DND-41 (cell line): ENCODE data around the gene CHAT.
A peak's percentile ranks its signal among the peaks of the same experiment; 100 is the strongest.

Source experiments
- ATAC-seq: fragments of 200-7000 bp; cut with Tn5 transposase; 3 replicates; pipeline ENCODE4 v1.9.1; 2021; ENCODE audit warnings: low read depth; ENCODE audit not compliant: insufficient read depth
- DNase-seq: peaks from one replicate; pipeline ENCODE4 v3.0.0-alpha.2; 2020
- H2AFZ ChIP-seq: 2 replicates; pipeline ENCODE4 v1.6.0; 2012; ENCODE audit warnings: low read depth, low read length
- H3K27ac ChIP-seq: 2 replicates; pipeline ENCODE4 v1.5.1; 2012; ENCODE audit warnings: low read length, inconsistent platforms
- H3K27me3 ChIP-seq: fragments of 200-600 bp; sonication (generic); 2 replicates; pipeline ENCODE4 v1.6.0; 2012; ENCODE audit warnings: low read length, mild to moderate bottlenecking, inconsistent platforms; ENCODE audit not compliant: insufficient read depth, poor library complexity
- H3K36me3 ChIP-seq: 2 replicates; pipeline ENCODE4 v1.5.1; 2012; ENCODE audit warnings: low read length, inconsistent platforms; ENCODE audit not compliant: insufficient read depth
- H3K4me1 ChIP-seq: 2 replicates; pipeline ENCODE4 v1.5.1; 2012; ENCODE audit warnings: mild to moderate bottlenecking, low read length; ENCODE audit not compliant: insufficient read depth
- H3K4me2 ChIP-seq: 2 replicates; pipeline ENCODE4 v1.6.0; 2012; ENCODE audit warnings: mild to moderate bottlenecking, moderate library complexity, low read length, inconsistent platforms; ENCODE audit not compliant: insufficient read depth
- H3K4me3 ChIP-seq, 2 experiments: fragments of 200-600 bp in 1 of 2; shearing (Covaris generic) in 1 of 2; 2 replicates each; pipeline ENCODE4 v1.5.1; 2012 to 2016; ENCODE audit warnings: inconsistent platforms in 2 of 2, low read length in 2 of 2, mild to moderate bottlenecking in 2 of 2, low read depth in 1 of 2, moderate library complexity in 1 of 2
- H3K79me2 ChIP-seq: 2 replicates; pipeline ENCODE4 v1.6.0; 2012; ENCODE audit warnings: low read length, inconsistent platforms; ENCODE audit not compliant: insufficient read depth
- H3K9ac ChIP-seq: 2 replicates; pipeline ENCODE4 v1.6.0; 2012; ENCODE audit warnings: low read depth, mild to moderate bottlenecking, inconsistent platforms, low read length, moderate library complexity
- H3K9me3 ChIP-seq: 2 replicates; pipeline ENCODE4 v1.5.1; 2012; ENCODE audit warnings: low read length, moderate library complexity, mild to moderate bottlenecking, inconsistent platforms; ENCODE audit not compliant: insufficient read depth, severe bottlenecking
- H4K20me1 ChIP-seq: 2 replicates; pipeline ENCODE4 v1.6.0; 2012; ENCODE audit warnings: low read length; ENCODE audit not compliant: insufficient read depth
- CTCF ChIP-seq: IDR thresholded peaks from 2 replicates; pipeline ENCODE4 v1.5.1; 2012; ENCODE audit warnings: borderline replicate concordance, low read length, moderate library complexity, mild to moderate bottlenecking; ENCODE audit not compliant: poor library complexity, severe bottlenecking; ENCODE audit errors: extremely low read depth
- EZH2 ChIP-seq: IDR thresholded peaks from 3 replicates; pipeline ENCODE4 v1.6.1; 2012; ENCODE audit warnings: borderline replicate concordance, low read depth, mild to moderate bottlenecking, moderate library complexity, low read length, inconsistent platforms; ENCODE audit not compliant: severe bottlenecking

Gene CHAT

GRCh38 chr10:49649294-49649693 lies 35.5 kb downstream of the CHAT start:
- ATAC-seq, result peak; percentile 91
- Histone ChIP-seq H3K4me2 (peak overlapping the region; percentile 46), H3K27me3 (no peaks in the 10 kb centered on the region), H4K20me1 (no peaks in the 10 kb centered on the region), H3K79me2 (no peaks in the 10 kb centered on the region), H3K27ac (peak overlapping the region; percentile 90), H3K4me1 (peaks cover 47% of the 10 kb centered on the region), H3K4me3 (peak overlapping the region in 1 of 2 experiments; percentile 14; a peak in 2 of 4 replicates), H3K36me3 (no peaks in the 10 kb centered on the region), H2AFZ (peak overlapping the region; percentile 55), H3K9me3 (no peaks in the 10 kb centered on the region), H3K9ac (peak overlapping the region; percentile 46)
- peak; percentile 95 for DNase-seq
- peak; percentile 32 for TF ChIP-seq CTCF
- no peak for TF ChIP-seq EZH2

DNA sequence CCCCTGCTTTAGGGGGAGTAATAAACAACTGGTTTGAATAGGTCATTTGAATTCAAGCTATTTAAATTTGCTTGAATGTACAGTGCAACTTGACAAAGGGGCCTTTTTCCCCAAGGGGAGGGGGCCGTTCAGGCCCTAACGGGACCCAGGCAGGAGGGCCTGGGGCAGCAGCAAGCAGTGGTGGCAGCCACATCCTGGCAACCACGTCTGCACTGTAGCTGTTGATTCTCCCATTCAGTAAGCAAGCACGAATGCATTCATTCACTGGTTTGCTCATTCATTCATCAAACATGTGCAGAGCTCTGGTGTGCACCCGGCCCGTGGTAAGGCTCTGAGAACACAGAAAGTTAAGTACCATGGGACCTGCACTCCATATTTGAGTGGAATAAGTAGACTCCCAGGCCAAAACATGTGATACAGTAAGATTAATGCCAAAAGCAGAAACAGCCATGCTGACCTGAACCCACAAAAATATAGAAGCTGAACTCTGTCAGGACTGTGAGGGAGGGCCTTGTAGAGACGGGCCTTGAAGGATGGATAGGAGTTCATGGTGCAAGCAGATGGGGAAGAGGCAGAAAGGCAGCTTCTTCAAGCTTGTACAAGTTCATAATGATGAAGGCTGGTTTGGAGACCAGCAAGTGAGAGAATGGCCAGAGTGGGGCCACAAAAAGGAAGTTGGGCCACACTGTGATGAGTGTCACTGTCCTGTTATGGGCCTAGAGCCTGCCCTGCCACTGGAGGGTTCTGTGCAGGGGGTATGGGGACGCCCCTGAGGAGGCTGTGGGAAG lies 36.3 kb downstream of the CHAT start:
- Histone ChIP-seq H3K27me3 (no peaks in the 10 kb centered on the region), H3K9ac (peak overlapping the region; percentile 46), H3K4me2 (peak overlapping the region; percentile 46), H4K20me1 (no peaks in the 10 kb centered on the region), H3K27ac (peak overlapping the region; percentile 83), H3K4me1 (peaks cover 47% of the 10 kb centered on the region), H3K4me3 (peak overlapping the region in 1 of 2 experiments; percentile 14; a peak in 2 of 4 replicates), H3K9me3 (no peaks in the 10 kb centered on the region), H3K79me2 (no peaks in the 10 kb centered on the region), H3K36me3 (no peaks in the 10 kb centered on the region), H2AFZ (peak overlapping the region; percentile 55)
- peak; percentile 55 for ATAC-seq
- TF ChIP-seq EZH2 (no peak), CTCF (no peak)
- peak; percentile 74 for DNase-seq

DNA sequence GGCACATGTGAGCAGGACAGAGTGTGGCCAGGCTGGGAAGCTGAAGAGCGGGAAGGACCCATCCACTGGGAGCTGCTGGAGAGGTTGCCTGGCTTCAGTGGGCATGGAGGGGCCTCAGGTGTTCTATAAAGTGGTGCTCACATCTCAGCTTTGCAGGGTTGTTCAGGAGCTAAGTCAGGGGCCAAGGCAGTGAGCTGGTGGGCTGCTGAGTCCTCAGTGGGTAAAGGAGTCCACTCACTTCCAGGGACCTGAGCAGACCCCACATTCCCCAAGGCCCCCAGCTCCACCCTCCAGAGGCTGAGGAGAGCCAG lies 36.8 kb downstream of the CHAT start:
- no peak for ATAC-seq
- Histone ChIP-seq H3K36me3 (no peaks in the 10 kb centered on the region), H3K4me2 (peak overlapping the region; percentile 46)

More for the DNA sequence above, 36.8 kb downstream of the CHAT start:
- H4K20me1 ChIP-seq, result no peaks in the 10 kb centered on the region
- H3K27ac ChIP-seq, result peak overlapping the region; percentile 83
- H3K27me3 ChIP-seq, result no peaks in the 10 kb centered on the region
- H3K4me3 ChIP-seq, result peak overlapping the region in 1 of 2 experiments; percentile 14; a peak in 1 of 4 replicates
- peak overlapping the region; percentile 55 for H2AFZ ChIP-seq
- H3K9me3 ChIP-seq, result no peaks in the 10 kb centered on the region
- TF ChIP-seq EZH2, result no peak
- no peak for TF ChIP-seq CTCF
- DNase-seq, result no peak
- no peaks in the 10 kb centered on the region for H3K79me2 ChIP-seq
- H3K4me1 ChIP-seq, result peaks cover 47% of the 10 kb centered on the region
- H3K9ac ChIP-seq, result peak overlapping the region; percentile 46
